ENCODE results near the gene GALNT5.
"Not testable (repeated sequence)": the region's sequence is repeated elsewhere in the genome, so short reads cannot be mapped to it uniquely, and the experiment has no call there.

GALNT5 gene

DNA sequence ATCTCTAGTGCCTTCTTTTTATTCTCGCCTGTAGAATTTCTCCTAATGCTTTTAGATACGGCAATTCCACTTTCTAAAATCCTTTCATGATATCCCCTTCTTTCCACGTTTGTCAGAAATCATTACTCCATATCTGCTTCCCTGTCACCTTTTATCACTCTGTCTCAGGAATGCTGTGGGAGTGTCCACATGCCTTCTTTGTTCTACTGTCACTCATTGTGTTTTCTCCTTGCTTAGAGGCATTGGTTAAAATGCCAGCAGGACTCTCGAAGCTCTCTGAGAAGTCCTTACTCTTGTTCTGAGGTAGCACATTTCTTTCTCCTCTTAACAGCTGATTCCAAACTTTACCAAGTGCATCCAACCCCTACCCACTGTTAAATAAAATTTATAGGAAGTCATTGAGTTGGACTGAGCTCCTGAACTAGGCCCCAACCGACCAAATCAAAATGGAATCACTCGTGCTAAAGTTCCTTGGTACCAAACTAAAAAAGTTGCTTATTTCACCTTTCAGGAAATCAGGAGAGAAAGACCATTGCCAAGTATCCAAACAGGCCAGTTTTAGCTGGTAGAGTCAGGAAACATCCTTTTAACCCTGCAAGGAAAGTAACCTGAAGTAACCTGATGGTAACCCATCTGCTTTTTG, 10.6 kb upstream of the GALNT5 start:
- DNase-seq (ENCODE audit: low read depth in 4 of 4, low spot score in 1 of 4): no peak

DNA sequence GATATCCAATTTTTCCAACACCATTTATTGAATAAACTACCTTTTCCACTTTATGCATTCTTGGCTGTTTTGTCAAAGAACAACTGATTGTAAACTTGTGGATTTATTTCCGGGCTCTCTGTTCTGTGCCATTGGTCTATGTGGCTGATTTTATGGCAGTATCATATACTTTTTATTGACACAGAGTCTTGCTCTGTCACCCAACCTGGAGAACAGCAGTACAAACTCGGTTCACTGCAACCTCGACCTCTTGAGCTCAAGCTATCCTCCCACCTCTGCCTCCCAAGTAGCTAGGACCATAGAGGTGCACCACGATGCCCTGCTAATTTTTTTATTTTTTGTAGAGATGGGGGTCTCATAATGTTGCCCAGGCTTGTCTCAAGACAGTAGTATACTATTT, 6.7 kb upstream of the GALNT5 start:
- DNase-seq (ENCODE audit: low read depth in 4 of 4, low spot score in 1 of 4): no peak

DNA sequence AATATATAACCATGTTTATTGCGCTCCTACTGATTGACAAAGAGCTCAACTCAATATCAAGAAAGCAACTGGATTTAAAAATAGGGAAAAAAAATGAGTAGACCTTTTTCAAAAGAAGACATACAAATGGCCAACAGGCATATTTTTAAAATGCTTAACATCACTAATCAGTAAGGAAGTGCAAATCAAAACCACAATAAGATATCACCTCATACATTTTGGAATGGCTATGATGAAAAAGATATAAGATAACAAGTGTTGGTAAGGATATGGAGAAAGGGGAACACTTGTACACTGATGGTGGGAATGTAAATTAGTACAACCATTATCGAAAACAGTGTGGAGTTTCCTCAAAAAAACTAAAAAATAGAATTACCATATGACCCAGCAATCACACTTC, 5.6 kb upstream of the GALNT5 start:
- no peak for DNase-seq (ENCODE audit: low read depth in 4 of 4, low spot score in 1 of 4)

DNA sequence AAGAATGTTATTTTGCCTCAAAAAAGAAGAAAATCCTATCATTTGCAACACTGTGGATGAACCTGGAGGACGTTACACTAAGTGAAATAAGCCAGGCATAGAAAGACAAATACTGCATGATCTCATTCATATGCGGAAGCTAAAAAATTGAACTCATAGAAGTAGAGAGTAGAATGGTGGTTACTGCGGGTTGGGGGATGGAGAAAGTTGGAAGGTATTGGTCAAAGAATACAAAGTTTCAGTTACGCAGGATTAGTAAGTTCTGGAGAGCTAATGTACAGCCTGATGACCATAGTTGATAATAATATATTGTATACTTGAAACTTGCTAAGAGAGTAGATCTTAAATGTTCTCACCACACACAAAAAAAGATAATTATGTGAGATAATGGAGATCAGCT, 5.0 kb upstream of the GALNT5 start:
- no peak for DNase-seq (ENCODE audit: low read depth in 4 of 4, low spot score in 1 of 4)

DNA sequence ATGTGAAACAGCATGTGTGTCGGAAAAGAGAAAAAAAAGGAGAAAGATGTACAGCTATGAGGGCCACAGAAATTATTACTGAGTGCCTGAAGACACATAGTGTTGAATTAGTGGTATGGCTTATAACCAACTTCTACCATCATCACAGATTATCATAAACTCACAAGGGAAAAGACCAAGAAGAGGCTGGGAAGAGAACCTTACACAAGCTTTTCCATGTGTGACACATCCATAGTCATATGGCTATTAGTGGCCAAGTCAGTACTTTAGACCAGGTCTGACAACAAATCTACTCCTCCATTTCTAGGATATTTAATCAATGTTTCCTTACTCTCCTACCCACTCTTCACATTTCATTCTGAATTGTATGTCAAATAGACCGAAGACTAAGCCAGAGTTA, 3.5 kb upstream of the GALNT5 start:
- no peak for DNase-seq (ENCODE audit: low read depth in 4 of 4, low spot score in 1 of 4)

DNA sequence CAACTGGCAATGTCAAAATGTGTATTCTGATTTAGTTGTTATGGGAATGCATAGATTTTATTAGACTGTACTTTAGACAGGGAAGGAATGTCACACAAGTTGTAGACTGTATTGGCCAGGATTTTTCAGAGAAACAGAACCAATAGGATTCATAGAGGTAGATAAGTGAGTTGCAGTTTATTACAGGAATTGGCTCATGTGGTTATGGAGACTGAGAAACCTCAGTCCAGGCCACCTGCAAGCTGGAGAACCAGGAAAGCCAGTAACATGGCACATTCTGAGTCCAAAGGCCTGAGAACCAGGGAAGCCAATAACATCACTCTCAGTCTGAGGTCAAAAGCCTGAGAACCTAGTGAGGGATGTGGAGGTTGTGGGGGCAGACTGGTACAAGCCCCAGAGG, 1.8 kb upstream of the GALNT5 start:
- DNase-seq (ENCODE audit: low read depth in 4 of 4, low spot score in 1 of 4): no peak

DNA sequence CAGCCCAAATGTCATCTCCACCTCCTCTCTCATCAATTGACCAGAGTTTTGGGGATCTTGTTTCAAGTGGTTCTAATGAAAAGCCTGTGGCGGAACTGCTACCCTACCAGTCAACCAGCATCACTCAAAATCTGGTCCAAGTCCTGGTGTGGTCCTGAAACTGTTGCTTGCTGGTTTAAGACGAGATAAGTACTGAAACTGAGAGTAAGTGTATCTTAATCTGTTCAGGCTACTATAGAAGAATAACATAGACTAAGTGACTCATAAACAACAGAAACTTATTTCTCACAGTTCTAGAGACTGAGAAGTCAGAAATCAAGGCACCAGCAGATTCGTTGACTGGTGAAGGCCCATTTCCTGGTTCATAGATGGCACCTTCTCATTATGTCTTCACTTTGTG, 879 bp upstream of the GALNT5 start:
- DNase-seq (ENCODE audit: low read depth in 4 of 4, low spot score in 1 of 4): peak in 1 of 4 experiments; percentile 19

DNA sequence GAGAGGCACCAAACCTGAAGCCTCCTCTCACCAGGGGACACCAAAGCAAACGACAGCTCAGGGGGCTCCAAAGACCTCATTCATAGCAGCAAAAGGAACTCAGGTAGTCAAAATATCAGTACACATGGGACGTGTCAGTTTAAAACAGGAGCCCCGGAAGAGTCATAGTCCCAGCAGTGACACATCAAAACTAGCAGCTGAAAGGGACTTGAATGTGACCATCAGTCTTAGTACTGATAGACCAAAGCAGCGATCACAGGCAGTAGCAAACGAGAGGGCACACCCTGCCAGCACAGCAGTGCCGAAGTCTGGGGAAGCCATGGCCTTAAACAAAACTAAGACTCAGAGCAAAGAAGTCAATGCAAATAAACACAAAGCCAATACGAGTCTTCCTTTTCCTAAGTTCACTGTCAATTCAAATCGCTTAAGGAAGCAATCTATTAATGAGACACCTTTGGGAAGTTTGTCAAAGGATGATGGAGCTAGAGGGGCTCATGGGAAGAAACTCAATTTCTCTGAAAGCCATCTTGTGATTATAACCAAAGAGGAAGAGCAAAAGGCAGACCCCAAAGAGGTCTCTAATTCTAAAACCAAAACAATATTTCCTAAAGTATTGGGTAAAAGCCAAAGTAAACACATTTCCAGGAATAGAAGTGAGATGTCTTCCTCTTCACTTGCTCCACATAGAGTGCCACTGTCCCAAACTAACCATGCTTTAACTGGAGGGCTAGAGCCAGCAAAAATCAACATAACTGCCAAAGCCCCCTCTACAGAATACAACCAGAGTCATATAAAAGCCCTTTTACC, 1.2 kb downstream of the GALNT5 start:
- no peak for DNase-seq (ENCODE audit: low read depth in 4 of 4, low spot score in 1 of 4)

DNA sequence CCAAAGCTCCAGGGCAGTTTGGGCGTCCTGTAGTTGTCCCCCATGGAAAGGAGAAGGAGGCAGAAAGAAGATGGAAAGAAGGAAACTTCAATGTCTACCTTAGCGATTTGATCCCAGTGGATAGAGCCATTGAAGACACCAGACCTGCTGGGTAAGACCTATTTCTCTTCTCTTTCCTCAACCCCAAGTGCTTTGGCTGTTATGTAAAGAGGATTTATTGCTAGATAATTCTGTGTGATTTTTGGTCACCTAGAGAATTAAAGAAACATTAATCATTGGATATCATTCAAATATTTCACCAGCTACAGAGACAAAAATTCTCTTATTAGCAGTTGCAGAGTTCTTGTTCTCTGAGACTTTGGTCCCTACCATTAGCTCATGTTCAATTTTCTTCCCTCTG, 1.9 kb downstream of the GALNT5 start:
- DNase-seq (ENCODE audit: low read depth in 4 of 4, low spot score in 1 of 4): no peak

DNA sequence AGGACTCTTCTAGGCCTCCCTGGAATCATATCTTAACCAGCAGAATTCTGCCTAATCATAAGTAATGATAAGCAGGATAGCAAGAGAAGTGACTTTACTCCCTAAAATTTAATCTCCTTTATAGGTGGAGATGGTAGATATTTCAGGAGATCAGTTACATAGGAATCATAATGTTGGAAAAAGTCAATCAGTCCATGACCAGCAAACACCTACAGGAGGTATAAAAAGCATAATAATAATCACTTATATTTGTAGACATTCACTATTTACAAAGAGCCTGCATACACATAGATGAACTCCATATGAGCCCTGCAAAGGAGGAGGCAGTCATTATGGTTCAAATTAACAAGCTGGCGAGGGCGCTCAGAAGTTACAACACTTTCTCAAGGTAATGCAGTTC, 2.5 kb downstream of the GALNT5 start:
- no peak for DNase-seq (ENCODE audit: low read depth in 4 of 4, low spot score in 1 of 4)

DNA sequence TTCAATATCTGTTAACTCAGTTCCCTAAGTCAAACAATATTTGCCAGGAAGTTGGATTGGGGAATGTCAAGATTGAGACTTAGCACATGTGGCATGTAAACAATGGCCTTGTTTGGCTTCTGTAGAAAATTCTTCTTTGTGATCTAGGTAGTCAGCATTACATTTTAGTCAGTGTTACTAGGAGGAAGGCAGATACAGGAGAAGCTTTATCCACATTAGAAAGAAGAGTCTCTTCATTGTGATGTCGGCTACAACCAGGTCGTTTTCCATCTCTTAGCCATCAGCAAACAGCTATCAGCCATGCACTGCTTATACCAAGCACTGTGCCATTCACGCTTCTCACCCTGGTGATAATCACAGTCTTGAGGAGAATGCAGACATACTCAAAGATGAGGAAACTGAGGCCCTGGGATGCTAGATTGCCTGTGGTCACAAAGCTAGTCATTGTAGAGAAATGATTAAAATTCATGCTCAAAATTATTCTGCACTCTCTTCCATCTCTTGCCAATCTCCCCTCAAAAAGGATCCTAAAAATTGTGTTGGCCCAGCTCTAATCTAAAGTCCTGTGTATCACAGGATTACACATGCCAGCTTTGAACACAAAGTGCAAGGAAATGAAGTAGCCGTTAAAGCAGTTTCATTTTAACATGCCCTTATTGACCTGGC, 3.2 kb downstream of the GALNT5 start:
- no peak for DNase-seq (ENCODE audit: low read depth in 4 of 4, low spot score in 1 of 4)

DNA sequence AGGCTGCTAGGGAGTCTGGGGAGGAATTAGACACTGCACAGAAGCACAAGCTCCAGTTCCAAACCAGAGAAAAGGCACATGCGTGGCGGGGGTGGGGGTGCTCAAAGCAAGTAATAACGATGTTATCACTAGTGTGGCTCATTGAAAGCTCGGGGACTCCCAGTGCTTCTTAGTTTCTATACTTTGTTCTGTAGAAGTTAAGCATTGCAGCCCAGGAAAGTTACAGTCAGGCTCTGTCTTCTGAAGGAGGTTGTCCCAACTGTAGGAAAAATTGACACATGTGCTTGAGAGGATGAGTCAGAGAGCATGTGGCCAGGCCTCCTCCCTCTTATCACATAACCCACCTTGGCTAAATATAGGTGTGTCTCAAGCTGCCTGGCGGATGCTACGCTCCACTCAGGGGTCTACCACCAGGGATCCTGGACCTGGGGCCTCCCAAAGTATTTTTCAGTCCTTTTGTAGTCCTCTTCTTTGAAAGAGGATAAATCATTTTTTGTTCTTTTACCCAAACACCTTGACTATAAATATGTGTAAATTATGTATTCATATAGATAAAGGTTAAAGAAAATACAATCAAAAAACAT, 3.8 kb downstream of the GALNT5 start:
- DNase-seq (ENCODE audit: low read depth in 4 of 4, low spot score in 1 of 4): peak; percentile 18 to 65 (median 35)

DNA sequence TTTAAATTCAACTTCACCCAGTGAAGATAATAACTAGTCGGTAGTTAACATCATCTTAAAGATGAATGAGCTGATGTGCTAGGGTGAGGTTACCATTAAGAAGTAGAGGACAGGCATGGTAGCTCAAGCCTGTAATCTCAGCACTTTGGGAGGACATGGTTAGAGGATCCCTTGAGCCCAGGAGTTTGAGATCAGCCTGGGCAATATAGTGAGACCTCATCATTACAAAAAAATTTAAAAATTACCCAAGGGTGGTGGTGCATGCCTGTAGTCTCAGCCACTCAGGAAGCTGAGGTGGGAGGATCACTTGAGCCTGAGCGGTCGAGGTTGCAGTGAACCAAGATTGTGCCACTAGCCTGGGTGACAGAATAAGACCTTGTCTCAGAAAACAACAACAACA, 4.7 kb downstream of the GALNT5 start:
- DNase-seq (ENCODE audit: low read depth in 4 of 4, low spot score in 1 of 4): no peak

DNA sequence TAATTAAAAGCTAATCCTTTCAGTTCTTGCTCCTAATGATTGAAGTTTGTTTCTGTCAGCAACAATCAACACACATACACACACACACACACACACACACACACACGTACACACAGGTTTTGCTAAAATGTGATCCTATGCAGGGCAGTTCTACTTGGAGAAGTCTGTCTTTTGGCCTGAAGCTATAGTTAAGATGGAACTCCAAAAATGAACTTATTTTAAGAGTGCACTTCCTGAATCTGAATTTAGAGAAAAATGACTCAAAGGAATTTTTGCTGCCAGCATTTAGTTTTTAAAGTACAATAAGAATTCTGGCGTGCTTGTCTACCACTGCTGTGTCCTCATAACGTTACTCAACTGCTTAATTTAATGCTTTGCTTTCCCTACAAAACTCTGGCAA, 6.6 kb downstream of the GALNT5 start:
- DNase-seq (ENCODE audit: low read depth in 4 of 4, low spot score in 1 of 4): no peak

DNA sequence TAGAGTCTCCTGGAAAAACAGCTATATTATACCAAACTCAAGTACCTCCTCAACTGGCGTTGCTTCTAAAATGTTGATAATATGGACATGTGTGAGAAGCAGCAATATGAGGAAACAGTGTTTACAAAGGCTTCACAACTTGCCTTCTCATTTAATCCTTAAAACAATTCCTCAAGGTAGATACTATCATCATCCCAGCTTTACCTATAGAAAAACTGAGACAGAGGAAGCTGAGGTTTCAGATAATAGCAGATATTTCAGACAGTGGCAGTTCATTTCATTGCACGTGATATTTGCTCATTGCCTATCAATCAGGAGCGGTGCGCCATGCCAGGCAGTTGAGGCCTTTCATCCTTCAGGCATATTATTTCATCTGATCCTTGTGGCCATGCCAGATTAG, 8.3 kb downstream of the GALNT5 start:
- no peak for DNase-seq (ENCODE audit: low read depth in 4 of 4, low spot score in 1 of 4)

DNA sequence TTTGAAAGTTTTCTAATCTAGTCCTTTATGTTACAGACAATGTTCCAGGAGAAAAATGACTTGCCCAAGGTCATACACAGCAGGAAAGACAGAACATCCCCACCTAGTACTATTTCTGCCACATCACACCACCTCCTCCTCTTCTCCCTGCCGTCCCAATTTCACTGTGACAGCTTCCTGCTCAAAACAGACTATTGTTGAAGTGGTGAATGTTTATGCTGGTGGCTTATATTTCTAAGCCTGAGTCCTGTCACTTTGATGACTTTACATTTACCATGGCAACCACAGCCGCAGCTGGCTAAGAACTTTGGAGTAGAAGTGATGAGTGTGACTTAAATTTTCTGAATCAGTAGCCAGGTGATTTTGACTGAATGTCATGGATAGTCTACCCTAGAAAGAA, 10.0 kb downstream of the GALNT5 start:
- DNase-seq (ENCODE audit: low read depth in 4 of 4, low spot score in 1 of 4): no peak

DNA sequence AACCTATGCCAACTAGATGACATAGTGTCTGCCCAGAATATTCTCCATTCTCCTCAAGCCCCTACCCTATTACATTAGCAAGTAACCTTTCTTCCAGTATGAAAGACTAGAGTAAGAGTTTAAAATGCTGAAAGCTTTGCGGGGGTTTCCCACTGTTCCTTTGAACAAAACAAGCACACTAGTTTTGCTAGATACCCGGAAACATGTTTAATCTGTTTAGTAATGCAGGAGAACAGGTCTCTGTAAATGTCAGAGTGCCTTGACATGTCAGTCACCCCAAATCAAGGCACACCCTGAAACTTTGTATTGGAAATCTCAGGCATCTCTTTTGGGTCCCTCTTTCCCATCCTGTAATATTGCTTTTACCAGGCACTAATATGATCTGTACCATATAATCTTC, 11.6 kb downstream of the GALNT5 start:
- no peak for DNase-seq (ENCODE audit: low read depth in 4 of 4, low spot score in 1 of 4)

DNA sequence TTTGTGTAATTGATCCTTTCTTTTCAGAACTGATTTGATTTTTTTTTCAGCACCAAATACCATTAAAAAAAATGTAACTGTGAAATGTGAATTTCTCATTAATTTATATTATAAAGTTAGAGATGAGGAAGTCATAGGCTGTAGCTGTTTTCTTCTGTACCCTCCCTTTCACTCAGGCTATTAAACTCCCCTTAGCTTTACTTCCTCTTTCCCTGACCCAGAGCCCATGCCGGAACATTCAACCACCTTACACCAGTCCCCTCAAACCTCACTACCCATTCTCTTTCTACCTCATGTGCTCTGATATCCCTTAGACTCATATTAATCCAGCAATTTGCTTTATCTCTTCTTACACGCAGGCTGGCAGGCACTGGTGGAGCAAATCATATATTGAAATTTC, 12.4 kb downstream of the GALNT5 start:
- no peak for DNase-seq (ENCODE audit: low read depth in 4 of 4, low spot score in 1 of 4)

DNA sequence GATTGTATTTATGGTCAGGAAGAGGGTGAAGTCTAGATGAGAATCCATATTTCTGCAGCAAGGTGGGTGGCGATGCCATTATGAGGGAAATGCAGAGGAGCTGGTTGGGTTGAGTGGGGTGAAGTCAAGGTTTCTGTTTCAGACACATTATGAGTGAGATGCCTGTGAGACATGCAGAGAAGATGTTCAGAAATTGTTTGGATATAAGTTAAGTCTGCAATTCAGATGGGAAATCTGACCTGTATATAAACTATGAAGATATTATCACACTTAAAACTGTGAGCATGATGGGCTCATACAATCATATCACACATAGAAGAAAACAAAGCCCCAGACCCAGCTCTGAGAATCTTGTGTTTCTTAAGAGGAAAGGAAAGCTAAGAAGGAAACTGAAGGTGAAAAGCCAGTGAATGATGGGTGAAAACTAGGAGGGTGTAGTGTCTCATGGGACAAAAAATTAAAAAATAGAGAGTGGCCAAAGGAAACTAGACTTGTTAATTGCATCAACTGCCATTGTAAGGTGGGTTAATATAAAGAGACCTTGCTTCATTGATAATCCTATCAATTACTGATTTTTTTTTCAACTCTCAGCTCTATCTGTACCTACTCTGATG, 14.2 kb downstream of the GALNT5 start:
- DNase-seq (ENCODE audit: low read depth in 4 of 4, low spot score in 1 of 4): no peak

DNA sequence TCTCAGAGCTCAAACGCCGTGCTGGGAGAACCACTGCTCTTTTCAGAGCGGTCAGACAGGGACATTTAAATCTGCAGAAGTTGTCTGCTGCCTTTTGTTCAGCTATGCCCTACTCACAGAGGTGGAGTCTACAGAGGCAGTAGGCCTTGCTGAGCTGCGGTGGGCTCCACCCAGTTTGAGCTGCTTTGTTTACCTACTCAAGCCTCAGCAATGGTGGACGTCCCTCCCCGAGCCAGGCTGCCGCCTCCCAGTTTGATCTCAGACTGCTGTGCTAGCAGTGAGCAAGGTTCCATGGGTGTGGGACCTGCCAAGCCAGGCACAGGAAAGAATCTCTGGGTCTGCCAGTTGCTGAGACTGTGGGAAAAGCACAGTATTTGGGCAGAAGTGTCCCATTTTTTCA, 21.8 kb downstream of the GALNT5 start:
- DNase-seq (ENCODE audit: low read depth in 4 of 4, low spot score in 1 of 4): not testable (repeated sequence)

DNA sequence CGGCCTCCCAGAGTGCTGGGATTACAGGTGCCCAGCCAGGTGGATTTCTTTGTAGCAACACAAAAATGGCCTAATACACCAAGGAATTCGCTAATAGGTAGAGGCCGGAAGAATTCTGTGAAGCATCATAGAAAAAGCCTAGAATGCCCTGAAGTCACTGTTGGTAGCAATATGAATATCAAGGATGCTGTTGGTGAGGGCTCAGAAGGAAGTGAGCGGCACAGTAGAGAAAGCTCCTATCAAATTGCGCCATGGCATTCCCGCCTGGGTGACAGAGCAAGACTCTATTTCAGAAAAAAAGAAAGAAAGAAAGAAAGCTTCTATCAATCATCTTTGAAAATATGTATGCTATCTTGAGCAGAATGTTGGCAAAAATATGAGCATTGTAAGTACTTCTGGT, 23.8 kb downstream of the GALNT5 start:
- DNase-seq (ENCODE audit: low read depth in 4 of 4, low spot score in 1 of 4): no peak

DNA sequence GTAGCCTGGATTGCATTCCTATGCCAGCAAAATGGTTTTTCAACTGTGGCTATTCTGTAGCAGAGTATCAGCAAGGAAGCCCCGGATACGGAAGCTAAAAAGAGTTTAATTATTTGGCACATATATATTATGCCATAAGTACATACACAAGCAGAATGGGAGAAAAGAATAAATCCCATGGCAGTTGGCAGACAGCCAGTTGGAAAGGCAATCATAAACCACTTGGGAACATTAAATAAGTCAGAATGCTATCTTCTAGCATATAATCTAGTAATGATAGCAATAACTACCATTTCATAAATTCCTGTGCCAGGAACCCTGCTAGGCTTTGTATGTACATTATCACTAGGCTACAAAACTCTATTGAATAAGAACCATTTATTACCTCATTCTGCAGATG, 26.0 kb downstream of the GALNT5 start:
- no peak for DNase-seq (ENCODE audit: low read depth in 4 of 4, low spot score in 1 of 4)

Data from stimulated activated CD4-positive, alpha-beta T cell treated with anti-CD3 and anti-CD28 coated beads, Interleukin-1b, Interleukin-23, amount 100 ng/mL, for 24 hours (primary cell).